Osteoblast (primary cell): ENCODE measurements around the gene TPPP3. TPM values are rescaled to one million over a fixed set of nuclear protein-coding genes. Genes with fewer than 3 reads are reported as not detected.

ENCODE experiments used
- DNase-seq: peaks from one replicate; pipeline ENCODE4 v3.0.0; 2011; ENCODE audit warnings: low spot score, mixed read lengths; ENCODE audit not compliant: insufficient read length; ENCODE audit errors: missing footprints
- H2AFZ ChIP-seq: 2 replicates; pipeline ENCODE4 v1.6.0; 2011; ENCODE audit warnings: mild to moderate bottlenecking, low read length
- H3K27ac ChIP-seq: 2 replicates; pipeline ENCODE4 v1.5.1; 2011; ENCODE audit warnings: mild to moderate bottlenecking, low read depth, low read length, moderate library complexity
- H3K27me3 ChIP-seq: 2 replicates; pipeline ENCODE4 v1.6.0; 2012; ENCODE audit warnings: mild to moderate bottlenecking, control low read depth, inconsistent platforms, low read length, moderate library complexity; ENCODE audit not compliant: insufficient read depth
- H3K36me3 ChIP-seq: 2 replicates; pipeline ENCODE4 v1.5.1; 2011; ENCODE audit warnings: mild to moderate bottlenecking, low read length, control low read depth, moderate library complexity; ENCODE audit not compliant: insufficient read depth
- H3K4me1 ChIP-seq: 2 replicates; pipeline ENCODE4 v1.5.1; 2011; ENCODE audit warnings: mild to moderate bottlenecking, low read length, control low read depth, moderate library complexity; ENCODE audit not compliant: insufficient read depth
- H3K4me2 ChIP-seq: 2 replicates; pipeline ENCODE4 v1.6.0; 2011; ENCODE audit warnings: mild to moderate bottlenecking, low read length; ENCODE audit not compliant: insufficient read depth
- H3K4me3 ChIP-seq: fragments of 200-600 bp; sonication (generic); 3 replicates; pipeline ENCODE4 v1.5.1; 2012; ENCODE audit warnings: mild to moderate bottlenecking, low read length, inconsistent platforms; ENCODE audit not compliant: insufficient read depth
- H3K79me2 ChIP-seq: 2 replicates; pipeline ENCODE4 v1.6.0; 2012; ENCODE audit warnings: mild to moderate bottlenecking, low read length, control low read depth, inconsistent platforms; ENCODE audit not compliant: insufficient read depth
- H3K9me3 ChIP-seq: 2 replicates; pipeline ENCODE4 v1.5.1; 2011; ENCODE audit warnings: low read depth, low read length, control low read depth
- H4K20me1 ChIP-seq: 2 replicates; pipeline ENCODE4 v1.6.0; 2012; ENCODE audit warnings: mild to moderate bottlenecking, low read length, control low read depth; ENCODE audit not compliant: insufficient read depth
- CTCF ChIP-seq: IDR thresholded peaks from 2 replicates; pipeline ENCODE4 v1.5.1; 2011; ENCODE audit warnings: mild to moderate bottlenecking, low read depth, low read length, moderate library complexity; ENCODE audit errors: extremely low read depth
- total RNA-seq: library from RNA; depleted of rRNA; stranded (reverse); fragments of >200 nt; gene quantifications from 2 replicates; pipeline ENCODE4 v1.2.3, GENCODE V29; 2012

The TPPP3 gene
- total RNA-seq, 1 donor = 0.72 TPM

DNA sequence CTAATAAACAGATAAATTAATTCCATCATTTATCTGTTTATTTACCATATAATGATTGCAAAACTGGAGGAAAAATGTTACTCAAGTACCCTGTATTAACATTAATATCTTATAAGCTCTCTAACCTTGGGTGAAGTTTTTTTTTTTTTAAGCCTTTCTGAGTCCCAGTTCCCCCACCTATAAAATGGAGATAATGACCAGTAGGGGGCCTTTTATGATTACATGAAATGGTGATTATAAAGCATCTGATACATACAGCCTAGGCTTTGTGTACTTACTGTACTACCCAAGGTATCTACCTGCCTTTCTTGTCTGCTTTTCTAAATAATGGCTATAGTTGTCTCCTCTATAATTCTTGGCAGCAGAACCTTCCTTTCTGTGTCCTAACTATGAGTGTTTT, 44.1 kb downstream of the TPPP3 start:
- Histone ChIP-seq H4K20me1 (no peaks in the 10 kb centered on the region), H3K9me3 (no peaks in the 10 kb centered on the region), H2AFZ (no peak overlapping the region), H3K27ac (no peak overlapping the region), H3K27me3 (peaks cover 4% of the 10 kb centered on the region), H3K36me3 (no peaks in the 10 kb centered on the region), H3K79me2 (no peaks in the 10 kb centered on the region), H3K4me1 (no peaks in the 10 kb centered on the region), H3K4me3 (no peak overlapping the region), H3K4me2 (no peak overlapping the region)
- no peak for DNase-seq
- TF ChIP-seq CTCF = peak; percentile 60

- no peak overlapping the region for H3K4me3 ChIP-seq
- no peak overlapping the region for H2AFZ ChIP-seq
- H4K20me1 ChIP-seq = no peaks in the 10 kb centered on the region
- no peak overlapping the region for H3K27ac ChIP-seq
- H3K9me3 ChIP-seq = no peaks in the 10 kb centered on the region
- H3K36me3 ChIP-seq = no peaks in the 10 kb centered on the region
- no peak for DNase-seq
- no peaks in the 10 kb centered on the region for H3K4me1 ChIP-seq
- H3K27me3 ChIP-seq = peaks cover 4% of the 10 kb centered on the region
- no peak overlapping the region for H3K4me2 ChIP-seq
- TF ChIP-seq CTCF = no peak
- H3K79me2 ChIP-seq = no peaks in the 10 kb centered on the region
Measured at GRCh38 chr16:67346341-67346740, 47.0 kb downstream of the TPPP3 start.

GRCh38 chr16:67345401-67345800, 47.9 kb downstream of the TPPP3 start:
- Histone ChIP-seq H3K4me3 (no peak overlapping the region), H3K9me3 (no peaks in the 10 kb centered on the region), H2AFZ (no peak overlapping the region), H3K4me2 (no peak overlapping the region), H3K36me3 (no peaks in the 10 kb centered on the region), H4K20me1 (no peaks in the 10 kb centered on the region), H3K27ac (no peak overlapping the region), H3K27me3 (peaks cover 4% of the 10 kb centered on the region), H3K4me1 (no peaks in the 10 kb centered on the region), H3K79me2 (no peaks in the 10 kb centered on the region)
- no peak for DNase-seq
- TF ChIP-seq CTCF = no peak

GRCh38 chr16:67342616-67343015, 50.7 kb downstream of the TPPP3 start:
- no peak overlapping the region for H3K4me2 ChIP-seq
- no peaks in the 10 kb centered on the region for H3K36me3 ChIP-seq
- no peaks in the 10 kb centered on the region for H3K4me1 ChIP-seq
- no peaks in the 10 kb centered on the region for H4K20me1 ChIP-seq
- H3K9me3 ChIP-seq = no peaks in the 10 kb centered on the region
- DNase-seq = no peak
- TF ChIP-seq CTCF = no peak
- no peak overlapping the region for H2AFZ ChIP-seq
- H3K79me2 ChIP-seq = no peaks in the 10 kb centered on the region
- H3K27ac ChIP-seq = no peak overlapping the region
- H3K27me3 ChIP-seq = peaks cover 2% of the 10 kb centered on the region
- no peak overlapping the region for H3K4me3 ChIP-seq
